HG02884 (cell line): ENCODE data around the gene HLA-DRB5.
"Not testable (repeated sequence)": the region's sequence is repeated elsewhere in the genome, so short reads cannot be mapped to it uniquely, and the experiment has no call there.

Experiments
- ATAC-seq: cut with Tn5 transposase; IDR thresholded peaks from one replicate; pipeline ENCODE4 v1.9.1; 2021; ENCODE audit warnings: mild to moderate bottlenecking, moderate library complexity; ENCODE audit not compliant: unreplicated experiment

The HLA-DRB5 gene

DNA sequence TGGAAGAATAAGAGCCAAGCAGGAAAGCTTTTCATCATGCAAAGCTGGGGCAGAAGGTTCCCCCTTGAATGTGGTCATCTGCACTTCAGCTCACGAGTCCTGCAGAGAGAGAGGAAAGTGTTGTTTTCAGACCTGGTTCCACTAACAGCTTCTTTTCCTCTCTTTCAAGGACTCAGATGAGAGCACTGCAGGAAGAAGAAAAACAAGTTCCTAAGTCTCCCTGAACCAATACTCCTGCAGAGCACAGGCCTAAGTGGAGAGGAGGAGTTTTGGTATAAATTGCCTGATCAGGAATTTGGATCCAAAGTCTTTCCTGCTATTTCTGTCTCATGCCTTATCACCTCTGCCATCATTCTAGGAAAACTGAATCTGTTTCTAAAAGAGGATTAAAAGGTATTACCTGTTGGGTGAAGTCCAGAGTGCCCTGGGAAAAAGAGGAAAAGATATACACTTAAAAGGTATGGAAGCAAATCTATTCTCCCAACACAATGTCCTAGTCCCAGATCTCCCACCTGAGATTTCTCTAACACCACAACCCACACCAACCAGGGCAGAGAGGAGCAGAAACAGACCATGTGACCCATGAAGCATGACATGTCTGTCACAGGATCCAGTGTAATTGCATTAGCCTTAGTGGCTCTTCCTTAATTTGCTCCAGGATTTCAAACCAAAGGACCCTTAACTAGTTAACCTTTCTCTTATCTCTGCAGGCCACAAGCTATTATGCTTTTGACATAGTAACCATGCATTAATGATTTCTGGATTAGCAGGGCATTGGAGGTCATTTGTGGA, 12.2 kb downstream of the HLA-DRB5 start:
- no peak for ATAC-seq

DNA sequence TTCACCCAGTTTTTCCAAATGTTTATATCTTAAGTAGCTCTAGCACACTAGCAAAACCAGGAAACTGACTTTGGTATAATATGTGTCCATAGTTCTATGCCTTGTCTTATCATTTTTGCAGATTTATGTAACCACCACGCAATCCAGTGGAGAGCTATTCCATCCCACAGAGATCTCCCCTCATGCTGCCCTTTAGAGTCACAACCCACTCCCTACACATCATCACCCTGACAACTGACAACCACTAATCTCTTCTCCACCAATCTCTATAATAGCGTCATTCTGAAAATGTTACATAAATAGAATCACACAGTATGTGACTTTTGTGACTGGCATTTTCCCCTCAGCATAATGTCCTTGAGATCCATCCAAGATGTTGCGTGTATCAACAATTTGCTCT, 29.1 kb downstream of the HLA-DRB5 start:
- ATAC-seq, result no peak

DNA sequence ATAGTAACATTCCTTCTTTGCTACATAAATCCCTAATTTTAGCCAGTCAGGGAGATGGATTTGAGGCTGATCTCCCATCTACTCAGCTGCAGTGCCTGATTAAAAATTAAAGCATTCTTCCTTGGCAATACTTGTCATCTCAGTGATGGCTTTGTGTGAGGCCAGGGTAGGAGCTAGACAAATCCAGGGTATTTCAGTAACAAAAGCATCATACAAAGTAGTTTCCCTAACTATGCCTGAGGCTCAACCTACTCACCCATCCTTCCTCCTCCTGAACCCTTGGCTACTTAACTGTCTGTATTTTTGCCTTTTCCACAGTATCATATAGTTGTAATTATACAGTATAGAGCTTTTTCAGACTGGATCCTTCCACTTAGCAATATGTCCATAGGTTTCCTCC, 37.7 kb downstream of the HLA-DRB5 start:
- no peak for ATAC-seq

DNA sequence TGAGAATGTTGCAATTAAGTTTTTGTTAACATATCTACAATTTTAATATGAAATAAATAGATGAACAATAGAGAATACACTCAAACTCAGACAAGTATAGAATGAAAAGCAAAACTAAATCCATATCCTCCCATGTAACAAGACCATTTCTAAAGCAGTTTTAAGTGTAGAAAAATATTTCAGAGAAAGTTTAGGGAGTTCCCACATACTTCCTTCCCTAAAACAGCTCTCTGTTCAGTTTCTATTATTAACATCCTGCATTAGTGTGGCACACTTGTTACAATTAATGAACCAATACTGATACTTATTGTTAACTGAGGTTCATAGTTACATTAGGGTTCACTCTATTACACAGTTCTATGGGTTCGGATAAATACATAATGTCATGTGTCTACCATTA, 38.4 kb downstream of the HLA-DRB5 start:
- ATAC-seq, result no peak

DNA sequence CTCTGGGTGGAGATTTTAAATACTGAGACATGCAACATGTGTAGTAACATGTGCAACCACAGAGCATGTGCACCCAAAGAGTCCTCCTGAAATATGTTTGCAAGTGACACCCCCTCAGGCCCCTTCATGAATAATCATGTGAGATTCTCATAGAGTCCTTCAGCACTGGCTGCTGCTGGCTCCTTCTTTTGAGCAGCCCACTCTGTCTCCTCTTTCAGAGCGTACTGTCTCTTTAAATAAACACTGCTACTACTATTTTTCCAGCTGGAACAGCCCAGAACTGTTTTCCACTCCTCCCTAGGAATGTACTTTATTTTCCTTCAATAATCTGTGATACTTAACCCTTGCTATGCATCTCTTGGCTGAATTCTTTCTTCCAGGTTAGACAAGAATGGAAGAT, 42.0 kb downstream of the HLA-DRB5 start:
- ATAC-seq, result no peak

DNA sequence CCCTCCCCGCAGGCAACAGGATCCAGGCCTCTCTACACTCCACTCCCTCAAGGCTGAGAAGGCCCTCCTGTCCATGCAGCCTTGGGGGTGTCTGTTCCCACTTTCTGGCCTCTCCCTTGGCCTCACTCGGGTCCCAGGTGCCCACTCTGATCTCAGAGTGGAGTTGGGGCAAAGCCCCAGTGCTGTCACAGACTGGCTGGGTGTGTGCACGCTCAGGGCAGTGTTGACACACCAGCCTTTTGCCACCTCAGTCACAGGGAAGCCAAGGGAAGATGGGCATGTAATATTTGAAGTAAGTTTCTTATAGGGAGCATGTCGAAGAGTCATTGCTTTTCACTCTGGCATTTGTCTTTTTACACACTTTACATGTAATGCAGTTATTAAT, 45.5 kb downstream of the HLA-DRB5 start:
- ATAC-seq, result no peak

DNA sequence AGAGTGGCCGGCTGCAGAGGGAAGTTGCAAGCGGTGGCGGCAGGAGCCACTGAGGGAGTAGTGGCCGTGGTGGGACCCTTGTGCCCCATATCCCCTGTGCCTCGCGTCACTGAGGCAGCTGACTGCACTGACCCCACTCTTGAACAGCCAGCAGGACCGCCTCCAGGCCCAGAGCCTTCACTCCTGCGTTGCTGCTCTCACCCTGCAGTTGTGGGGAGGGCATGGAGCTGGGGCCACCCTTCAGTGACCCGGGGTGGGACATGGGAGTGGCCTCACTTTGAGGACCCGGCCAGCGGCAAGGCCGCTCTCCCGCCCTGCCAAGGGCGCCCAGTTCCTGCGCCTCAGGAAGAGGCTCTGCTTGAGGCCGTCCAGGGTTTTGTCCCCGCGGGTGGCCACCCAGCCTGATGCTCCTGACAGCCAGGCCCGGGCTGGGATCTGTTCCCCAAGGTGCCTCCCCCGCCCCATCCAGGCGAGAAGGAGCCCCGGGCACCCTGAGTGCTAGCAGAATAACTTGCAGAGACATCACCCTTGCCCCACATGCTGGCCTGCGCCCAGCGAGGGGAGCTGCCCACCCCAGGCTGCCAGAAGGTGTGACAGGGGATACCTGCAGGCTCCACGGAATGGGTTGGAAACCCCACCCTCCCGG, 46.0 kb downstream of the HLA-DRB5 start:
- ATAC-seq, result no peak

DNA sequence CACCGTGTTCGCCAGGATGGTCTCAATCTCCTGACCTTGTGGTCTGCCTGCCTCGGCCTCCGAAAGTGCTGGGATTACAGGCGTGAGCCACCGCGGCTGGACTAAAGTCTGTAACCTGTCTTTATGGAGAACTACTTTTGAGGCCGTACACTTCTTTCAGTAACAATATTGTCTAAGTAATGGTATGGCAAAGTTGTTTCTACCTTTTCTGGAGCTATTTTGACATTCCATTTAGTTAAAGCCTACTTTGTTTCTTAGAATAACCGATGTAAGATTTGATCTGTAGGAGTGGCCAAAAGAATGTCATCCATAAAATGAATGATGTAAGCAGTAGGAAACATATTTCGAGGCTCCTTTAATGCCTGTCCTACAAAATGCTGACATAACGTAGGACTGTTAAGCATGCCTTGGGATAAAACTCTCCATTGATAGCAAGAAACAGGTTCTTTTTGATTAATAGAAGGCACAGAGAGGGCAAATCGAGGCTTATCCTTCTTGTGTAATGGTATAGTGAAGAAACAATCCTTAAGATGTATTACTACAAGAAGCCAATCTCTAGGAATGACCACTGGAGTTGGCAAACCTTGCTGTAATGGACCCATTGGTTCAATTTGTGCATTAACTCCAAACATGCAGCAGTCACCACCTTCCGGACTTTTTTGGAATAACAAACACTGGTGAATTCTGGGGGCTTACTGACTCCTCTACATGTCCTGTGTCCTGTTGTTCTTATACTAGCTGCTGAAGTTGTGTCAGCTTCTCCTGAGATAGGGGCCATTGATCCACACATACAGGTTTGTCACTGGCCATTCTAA, 54.5 kb downstream of the HLA-DRB5 start:
- ATAC-seq, result no peak

DNA sequence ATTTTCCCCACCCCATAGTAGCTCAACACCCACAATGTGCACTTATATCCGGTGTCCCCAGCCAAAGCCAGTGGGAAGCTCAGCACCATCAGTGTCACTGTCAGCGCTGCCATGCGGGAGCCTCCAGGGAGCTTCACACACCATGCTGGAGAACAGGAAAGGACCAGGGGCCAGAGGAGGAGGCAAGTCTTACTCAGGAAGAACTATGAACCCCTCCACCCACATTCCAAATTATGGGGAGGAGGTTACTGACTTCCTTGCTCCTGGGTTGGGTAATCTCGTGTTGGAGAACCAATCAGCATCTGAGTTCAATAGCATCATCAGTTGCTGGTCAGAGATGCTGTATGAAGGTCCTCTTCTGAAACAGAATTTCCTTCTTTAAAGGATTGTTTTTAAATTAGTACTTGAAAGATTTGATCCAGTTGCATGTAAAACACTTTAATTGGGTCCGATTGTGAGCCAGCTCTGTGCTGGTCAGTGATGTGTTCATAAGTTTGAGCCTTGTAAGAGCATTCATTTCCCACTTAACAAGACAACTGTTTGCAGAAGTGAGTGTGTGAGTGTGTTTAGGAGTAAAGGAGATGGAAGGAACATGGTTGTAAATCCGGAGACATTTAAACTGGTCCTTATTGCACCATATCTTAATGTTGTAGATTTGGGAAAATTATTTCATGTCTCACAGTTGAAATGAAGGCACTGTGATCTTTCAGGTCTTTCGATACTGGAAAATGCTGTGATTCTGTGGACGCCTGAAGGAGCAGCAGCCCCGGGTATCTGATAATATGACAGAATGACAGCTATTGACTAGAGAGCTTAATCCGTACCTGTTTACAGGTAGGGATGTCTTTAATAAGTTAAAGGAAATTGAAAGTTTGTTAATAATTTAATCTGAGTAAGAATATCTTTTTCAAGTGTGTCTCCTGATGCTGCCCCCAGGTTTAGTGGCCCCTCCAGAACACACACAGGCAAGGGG, 56.4 kb downstream of the HLA-DRB5 start:
- ATAC-seq, result peak; percentile 93

DNA sequence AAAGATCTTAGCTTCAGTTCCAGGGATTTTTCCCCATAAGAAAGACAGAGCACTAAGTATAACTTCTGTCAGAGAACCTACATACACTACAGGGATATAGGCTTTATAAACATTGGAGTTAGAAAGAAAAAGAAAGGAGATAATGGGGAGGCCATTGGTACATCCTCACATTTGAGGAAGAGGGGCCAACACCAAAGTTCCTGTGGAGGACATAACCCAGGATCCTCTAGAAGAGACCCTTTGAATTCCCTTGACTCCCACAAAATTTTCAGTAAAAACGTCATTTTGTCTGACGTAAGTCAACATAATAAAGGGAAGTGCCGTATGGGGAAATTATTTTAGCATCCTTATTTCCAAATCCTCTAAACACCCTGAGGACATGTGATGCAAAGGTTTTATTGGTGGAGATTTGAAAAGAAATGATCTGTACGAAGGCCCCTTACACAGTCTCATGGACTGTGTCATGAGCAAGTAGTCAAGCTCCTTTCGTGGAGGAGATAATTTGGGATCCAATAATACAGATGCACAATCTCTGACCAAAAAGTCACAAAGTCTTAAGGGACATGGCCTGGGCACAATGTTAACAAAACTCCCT, 57.2 kb downstream of the HLA-DRB5 start:
- ATAC-seq, result no peak

DNA sequence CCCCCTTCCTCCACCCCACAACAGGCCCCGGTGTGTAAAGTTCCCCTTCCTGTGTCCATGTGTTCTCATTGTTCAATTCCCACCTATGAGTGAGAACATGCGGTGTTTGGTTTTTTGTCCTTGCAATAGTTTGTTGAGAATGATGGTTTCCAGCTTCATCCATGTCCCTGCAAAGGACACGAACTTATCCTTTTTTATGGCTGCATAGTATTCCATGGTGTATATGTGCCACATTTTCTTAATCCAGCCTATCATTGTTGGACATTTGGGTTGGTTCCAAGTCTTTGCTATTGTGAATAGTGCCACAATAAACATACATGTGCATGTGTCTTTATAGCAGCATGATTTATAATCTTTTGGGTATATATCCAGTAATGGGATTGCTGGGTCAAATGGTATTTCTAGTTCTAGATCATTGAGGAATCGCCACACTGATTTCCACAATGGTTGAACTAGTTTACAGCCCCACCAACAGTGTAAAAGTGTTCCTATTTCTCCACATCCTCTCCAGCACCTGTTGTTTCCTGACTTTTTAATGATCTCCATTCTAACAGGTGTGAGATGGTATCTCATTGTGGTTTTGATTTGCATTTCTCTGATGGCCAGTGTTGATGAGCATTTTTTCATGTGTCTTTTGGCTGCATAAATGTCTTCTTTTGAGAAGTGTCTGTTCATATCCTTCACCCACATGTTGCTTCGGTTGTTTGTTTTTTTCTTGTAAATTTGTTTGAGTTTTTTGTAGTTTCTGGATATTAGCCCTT, 62.2 kb downstream of the HLA-DRB5 start:
- not testable (repeated sequence) for ATAC-seq
